NCI-H446 treated with DMSO at 0.1 percent for 48 hours (cell line): ENCODE data around the gene EVA1A.

Experiments used
- DNase-seq: peaks from one replicate; lab custom pipeline; 2025; lab: John Stamatoyannopoulos, UW

Gene EVA1A

DNA sequence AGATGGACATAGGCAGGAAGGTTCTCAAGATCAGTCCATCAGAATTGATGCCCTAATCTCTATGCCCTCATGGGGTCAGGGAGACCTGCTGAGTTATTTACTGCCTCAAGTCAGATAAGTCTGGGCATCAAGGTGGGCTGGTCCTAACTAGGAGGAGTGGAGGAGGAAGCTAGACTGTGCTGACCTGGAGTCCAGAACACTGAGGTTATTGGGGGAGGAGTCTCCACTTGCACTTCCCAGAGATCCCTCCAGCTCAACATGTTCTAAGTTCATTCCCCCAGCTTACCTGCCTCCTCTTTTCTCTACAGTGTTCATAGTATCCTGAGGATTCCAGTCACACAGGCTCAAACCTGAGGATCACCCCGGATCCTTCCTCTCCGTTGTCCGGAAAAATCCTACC is 19.3 kb downstream of the EVA1A start:
- no peak for DNase-seq

DNA sequence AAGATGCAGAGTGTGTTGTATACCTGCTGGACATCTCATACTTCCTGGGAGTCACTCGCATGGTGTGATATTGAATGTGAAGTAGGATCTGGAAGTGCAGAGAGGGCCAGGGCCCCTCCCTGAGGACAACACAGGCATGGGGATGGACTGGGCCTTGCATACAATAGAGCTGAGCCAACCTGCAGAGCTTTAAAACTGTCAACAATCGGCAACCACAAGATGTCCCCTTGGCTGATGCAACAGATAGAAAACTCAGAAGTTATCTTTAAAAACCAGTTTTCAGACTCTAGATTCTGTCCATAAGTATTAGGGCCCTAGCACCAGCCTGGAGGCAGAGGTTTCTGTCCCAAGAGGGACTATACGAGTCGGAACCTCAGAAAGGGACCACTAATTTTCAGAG is 19.7 kb downstream of the EVA1A start:
- DNase-seq = no peak

DNA sequence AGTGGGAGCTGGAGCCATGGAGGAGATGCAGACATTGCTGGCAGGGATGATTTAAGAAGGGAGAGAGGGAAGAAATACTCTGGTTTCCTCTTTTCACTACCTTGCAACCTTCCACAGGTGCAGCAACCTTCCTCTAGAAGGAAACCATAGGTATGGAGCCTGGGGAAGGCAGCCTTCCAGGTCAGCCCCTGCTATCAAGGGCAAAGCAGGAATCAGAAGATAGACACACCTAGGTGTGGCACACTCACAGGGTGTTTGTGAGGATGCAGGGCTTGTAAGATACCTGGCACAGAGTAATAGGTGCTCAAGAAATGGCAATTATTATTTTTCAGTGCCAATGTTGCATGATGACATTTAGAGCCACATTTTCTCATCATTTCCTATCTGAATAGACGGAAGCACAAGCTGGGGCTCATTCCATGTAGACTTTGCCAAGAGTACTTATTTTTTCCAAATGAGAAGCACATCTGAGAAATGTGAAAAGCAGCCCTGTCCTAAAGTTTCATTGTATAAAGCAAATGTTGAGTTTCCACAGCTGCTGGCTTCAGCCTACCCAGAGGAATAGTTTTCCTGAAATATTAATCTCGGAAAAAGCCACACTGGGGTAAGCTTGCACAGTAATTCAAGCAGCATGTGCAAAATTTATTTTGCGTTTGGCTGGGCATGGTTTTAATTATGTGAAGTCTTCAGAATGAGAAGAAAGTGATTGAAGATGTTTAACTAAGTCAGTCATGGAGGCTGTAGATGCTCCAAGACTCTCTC is 20.6 kb downstream of the EVA1A start:
- DNase-seq = no peak

GRCh38 chr2:75538521-75539490 is 21.9 kb downstream of the EVA1A start:
- DNase-seq = no peak

DNA sequence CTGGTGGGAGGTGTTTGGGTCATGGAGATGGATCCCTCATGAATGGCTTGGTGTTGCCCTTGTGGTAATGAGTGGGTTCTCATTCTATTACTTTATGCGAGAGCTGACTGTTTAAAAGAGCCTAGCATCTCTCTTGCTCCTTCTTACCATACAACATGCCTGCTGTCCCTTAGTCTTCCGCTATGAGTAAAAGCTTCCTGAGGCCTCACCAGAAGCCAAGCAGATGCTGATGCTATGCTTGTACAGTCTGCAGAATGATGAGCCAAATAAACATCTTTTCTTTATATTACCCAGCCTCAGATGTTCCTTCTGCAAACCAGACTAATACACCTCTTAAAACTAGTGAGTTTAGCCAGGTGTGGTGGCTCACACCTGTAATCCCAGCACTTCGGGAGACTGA is 23.1 kb downstream of the EVA1A start:
- DNase-seq = no peak

GRCh38 chr2:75533135-75533534 is 27.6 kb downstream of the EVA1A start:
- DNase-seq = no peak

- DNase-seq = no peak
Measured at GRCh38 chr2:75532488-75532887, 28.3 kb downstream of the EVA1A start.

GRCh38 chr2:75528221-75528977 is 32.3 kb downstream of the EVA1A start:
- no peak for DNase-seq

DNA sequence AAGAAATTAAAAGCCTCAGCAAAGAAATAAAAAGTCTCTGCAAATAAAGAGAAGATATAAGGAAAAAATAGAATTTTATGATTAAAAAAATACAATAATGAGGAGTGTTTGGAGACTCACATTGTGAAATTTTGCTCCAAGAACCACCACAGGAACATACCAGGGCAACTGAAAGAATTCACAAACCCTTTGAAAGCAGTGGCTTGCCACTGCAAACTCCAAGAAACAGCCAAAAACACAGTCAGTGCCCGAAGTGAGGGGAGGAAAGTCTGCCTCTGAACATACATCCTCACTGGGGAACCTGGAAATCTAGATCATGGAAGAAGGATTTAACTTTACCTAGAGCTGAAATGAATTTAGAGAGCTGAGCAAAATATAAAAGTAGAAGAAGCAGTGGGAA is 33.1 kb downstream of the EVA1A start:
- DNase-seq = no peak

- DNase-seq = no peak
Measured at GRCh38 chr2:75526842-75527241, 33.9 kb downstream of the EVA1A start.

DNA sequence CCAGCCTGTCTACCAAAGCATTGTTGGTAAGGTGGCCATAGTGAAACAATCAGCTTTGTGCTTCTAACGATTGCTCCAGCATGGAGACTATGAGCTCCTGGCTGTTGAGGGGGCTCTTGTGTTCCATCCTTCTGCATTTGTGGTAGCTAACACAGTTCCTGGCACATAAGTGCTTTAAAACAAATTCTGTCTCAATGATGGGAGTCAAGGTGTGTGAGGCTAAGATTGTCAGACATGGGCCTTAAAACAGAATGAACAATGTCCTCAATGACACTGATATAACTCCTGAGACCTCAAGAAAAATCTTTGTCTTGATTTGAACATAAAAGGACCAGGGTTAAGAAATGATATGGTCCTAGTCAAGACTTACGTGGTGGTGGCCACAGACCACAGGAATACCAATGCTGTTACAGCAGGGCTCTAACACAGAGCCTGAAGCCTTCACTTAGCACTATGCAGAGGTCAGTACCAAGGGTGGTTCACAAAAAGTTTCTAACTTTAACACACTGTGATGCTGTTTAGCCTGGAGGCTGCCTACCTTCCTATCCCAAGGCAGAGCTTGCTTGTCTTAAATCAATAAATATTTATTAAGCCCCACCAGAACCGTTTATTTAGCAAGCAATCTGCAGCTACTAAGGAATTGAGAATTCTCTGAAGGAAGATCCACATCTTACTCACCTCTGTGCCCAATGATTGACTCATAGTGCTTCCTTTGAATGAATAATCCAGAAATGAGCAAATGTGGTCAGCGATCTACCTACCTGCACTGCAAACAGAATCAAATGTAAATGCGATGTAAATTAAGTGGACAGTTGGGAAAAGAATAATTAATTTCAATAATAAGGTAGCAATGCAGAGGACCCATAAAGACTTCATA is 35.1 kb downstream of the EVA1A start:
- DNase-seq = no peak

- DNase-seq = no peak
Measured at GRCh38 chr2:75524276-75524911, 36.3 kb downstream of the EVA1A start.

DNA sequence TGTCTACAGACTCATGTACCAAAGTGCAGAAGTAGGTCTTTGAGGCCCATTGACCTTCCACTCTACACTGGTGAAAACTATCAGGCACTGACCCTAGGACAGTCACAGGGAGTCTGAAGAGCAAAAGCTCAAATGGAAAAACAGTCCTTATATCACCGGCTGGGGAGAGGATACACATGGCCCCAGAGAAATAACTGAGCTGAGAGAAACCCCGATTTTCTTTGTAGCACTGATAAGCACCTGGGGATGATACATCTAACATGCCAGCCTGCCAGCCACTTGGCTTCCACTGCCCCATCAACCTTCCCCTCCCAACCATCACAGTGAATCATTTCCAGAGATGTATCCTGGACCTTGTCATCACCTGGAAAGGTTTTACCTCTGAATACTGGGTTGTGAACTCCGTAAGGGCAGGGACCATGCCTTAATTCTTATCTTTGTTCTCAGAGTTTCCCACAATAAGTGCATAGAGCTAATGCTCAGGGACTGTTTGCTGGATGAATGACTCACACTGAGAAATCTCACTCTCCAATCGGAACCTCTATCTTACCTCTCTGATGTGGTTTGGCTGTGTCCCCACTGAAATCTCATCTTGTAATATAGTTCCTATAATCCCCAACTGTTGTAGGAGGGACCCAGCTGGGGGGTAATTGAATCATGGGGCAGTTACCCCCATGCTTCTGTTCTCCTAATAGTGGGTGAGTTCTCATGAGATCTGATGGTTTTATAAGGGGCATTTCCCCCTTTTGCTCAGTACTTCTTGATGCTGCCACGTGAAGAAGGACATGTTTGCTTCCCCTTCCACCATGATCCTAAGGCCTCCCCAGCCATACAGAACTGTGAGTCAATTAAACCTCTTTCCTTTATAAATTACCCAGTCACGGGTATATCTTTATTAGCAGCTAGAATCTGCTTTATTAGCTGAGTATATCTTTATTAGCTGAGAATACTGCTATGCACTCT is 37.1 kb downstream of the EVA1A start:
- DNase-seq = no peak

DNA sequence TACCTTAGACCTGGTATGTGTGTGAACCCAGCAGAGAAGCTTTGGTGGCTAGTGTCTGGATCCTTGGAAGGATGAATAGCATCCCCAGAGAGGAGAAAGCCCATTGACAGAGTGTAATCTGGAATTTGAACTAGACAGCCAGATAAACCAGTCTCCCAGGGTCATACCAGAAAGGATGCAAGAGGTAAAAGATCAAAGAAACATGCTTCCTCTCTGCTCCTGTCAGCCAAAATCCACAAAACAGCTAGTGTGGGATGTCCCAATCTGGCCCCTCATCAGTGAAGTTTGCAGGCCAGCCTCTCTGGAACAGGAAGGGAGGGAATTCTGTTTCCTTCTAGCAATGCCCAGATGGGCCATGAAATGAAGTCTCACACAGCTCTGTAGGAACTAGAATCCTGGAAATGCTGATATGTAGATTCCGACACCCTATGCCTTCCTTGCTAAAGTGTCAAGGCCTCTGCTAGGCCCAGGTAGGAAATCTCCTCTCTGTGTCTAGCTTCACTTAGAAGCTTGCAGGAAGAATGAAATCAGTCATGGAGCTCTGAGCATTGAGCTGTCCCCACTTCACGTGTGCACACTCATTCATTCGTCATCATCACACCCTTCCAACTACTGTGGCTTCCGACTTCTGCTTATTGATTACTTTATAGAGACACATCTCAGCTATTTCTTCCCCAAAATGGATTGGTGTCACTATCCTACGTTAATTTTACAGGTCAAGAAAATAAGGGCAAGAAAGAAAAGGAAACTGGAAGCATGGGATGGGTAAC is 38.0 kb downstream of the EVA1A start:
- DNase-seq = no peak

- DNase-seq = no peak
Measured at GRCh38 chr2:75521225-75521872, 39.4 kb downstream of the EVA1A start.

- DNase-seq = no peak
Measured at GRCh38 chr2:75519843-75520242, 40.9 kb downstream of the EVA1A start.

GRCh38 chr2:75518638-75519465 is 41.9 kb downstream of the EVA1A start:
- DNase-seq = no peak
